ENCODE results near the gene KCNG2. TPM values are rescaled to one million over a fixed set of nuclear protein-coding genes. Genes with fewer than 3 reads are reported as not detected.

KCNG2 gene
- total RNA-seq, 1 donor from 2014 or later, result not detected

DNA sequence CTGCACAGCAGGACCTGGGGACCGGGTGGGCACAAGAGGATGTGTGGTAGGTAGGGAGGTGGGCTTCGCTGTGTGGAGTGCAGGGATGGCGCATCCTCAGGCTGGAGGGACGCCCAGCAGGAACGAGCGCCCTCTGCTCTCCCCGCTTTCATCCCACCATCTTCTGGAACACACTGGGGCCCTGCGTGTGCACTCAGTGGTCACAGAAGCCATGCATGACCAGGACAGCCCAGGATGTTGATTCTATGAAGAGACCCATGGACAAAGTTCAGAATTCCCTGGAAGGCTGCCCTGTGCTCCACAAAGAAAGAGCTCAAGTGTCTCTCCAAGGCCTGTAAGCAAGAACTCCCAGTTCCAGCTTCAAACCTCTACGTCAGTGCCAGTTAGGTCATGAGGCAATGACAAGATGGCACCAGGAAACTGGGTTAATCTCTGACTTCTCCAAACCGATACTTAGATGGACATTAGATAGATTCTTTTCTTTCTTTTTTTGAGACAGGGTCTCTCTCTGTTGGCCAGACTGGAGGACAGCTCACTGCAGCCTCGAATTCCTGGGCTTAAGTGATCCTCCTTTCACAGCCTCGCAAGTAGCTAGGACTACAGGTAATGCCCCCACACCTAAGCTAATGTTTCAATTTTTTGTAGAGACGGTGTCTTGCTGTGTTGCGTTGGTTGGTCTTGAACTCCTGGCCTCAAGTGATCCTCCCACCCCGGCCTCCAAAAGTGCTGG is 150.3 kb downstream of the KCNG2 start:
- Mint-ChIP-seq H3K27ac (no peak overlapping the region), H3K27me3 (peaks cover 3% of the 10 kb centered on the region), H3K4me3 (ENCODE audit: low read depth) (no peak overlapping the region), H3K9me3 (ENCODE audit: low read depth) (no peaks in the 10 kb centered on the region), H3K36me3 (ENCODE audit: insufficient read depth) (peaks cover 5% of the 10 kb centered on the region), H3K4me1 (ENCODE audit: low read depth) (peaks cover 12% of the 10 kb centered on the region)
- TF ChIP-seq, protein P1, sequence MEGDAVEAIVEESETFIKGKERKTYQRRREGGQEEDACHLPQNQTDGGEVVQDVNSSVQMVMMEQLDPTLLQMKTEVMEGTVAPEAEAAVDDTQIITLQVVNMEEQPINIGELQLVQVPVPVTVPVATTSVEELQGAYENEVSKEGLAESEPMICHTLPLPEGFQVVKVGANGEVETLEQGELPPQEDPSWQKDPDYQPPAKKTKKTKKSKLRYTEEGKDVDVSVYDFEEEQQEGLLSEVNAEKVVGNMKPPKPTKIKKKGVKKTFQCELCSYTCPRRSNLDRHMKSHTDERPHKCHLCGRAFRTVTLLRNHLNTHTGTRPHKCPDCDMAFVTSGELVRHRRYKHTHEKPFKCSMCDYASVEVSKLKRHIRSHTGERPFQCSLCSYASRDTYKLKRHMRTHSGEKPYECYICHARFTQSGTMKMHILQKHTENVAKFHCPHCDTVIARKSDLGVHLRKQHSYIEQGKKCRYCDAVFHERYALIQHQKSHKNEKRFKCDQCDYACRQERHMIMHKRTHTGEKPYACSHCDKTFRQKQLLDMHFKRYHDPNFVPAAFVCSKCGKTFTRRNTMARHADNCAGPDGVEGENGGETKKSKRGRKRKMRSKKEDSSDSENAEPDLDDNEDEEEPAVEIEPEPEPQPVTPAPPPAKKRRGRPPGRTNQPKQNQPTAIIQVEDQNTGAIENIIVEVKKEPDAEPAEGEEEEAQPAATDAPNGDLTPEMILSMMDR (IDR thresholded peaks at IDR 0.05; ENCODE audit: unreplicated experiment), result no peak
- DNase-seq (ENCODE audit: low spot score, unreplicated experiment), result no peak

DNA sequence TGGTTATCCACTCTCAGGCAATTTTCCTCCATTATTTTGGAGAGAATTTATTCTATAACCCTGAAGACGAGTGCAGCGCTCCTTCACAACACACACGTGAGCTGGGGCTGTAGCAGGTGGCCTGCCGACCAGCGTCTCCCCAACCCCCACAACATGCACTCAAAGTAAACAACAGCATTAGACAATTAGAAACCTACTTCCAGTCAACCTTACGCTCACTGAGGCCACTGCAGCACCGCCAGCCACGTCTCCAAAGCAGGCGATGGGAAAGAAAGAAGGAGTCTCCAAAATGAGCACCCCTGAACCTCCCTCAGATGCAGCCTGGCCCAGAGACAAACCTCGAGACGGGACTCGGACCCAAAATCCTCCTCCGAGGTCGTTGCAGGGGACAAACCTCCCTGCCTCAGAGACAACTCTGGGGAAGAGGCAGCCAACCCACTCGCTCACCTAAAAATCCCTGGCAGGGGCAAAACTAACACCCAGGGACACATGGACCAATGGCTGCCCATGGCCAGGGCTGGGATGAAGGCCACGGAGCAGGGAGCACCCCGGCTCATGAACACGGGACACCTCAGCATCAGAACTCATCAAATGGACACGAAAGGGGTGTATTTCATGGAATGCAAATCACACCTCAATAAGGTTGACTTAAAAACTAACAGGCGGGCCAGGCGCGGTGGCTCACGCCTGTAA is 151.1 kb downstream of the KCNG2 start:
- peaks cover 5% of the 10 kb centered on the region for H3K36me3 Mint-ChIP-seq (ENCODE audit: insufficient read depth)
- H3K9me3 Mint-ChIP-seq (ENCODE audit: low read depth), result no peaks in the 10 kb centered on the region
- no peak for DNase-seq (ENCODE audit: low spot score, unreplicated experiment)
- H3K27me3 Mint-ChIP-seq, result peaks cover 11% of the 10 kb centered on the region
- peaks cover 11% of the 10 kb centered on the region for H3K4me1 Mint-ChIP-seq (ENCODE audit: low read depth)
- no peak overlapping the region for H3K27ac Mint-ChIP-seq
- TF ChIP-seq, protein P1 (IDR thresholded peaks at IDR 0.05; ENCODE audit: unreplicated experiment), result no peak
- H3K4me3 Mint-ChIP-seq (ENCODE audit: low read depth), result peak overlapping the region; percentile 79

Other genes with a start within 250 kb of the KCNG2 start
- gene CTDP1, start 118.1 kb upstream of the KCNG2 start, total RNA-seq, result 23.9 and 24.9 TPM in 2 replicates
- 31.0 and 31.6 TPM in 2 replicates for gene SLC66A2, start 153.7 kb downstream of the KCNG2 start, total RNA-seq
- 7.0 and 8.0 TPM in 2 replicates for gene HSBP1L1, start 166.7 kb downstream of the KCNG2 start, total RNA-seq
- gene TXNL4A, start 190.6 kb downstream of the KCNG2 start, total RNA-seq, result 103 and 104 TPM in 2 replicates
- 34.2 and 34.3 TPM in 2 replicates for gene RBFA, start 236.5 kb downstream of the KCNG2 start, total RNA-seq